ENCODE data around the gene HS3ST2.
"Not testable (repeated sequence)": the region's sequence is repeated elsewhere in the genome, so short reads cannot be mapped to it uniquely, and the experiment has no call there.

The HS3ST2 gene

DNA sequence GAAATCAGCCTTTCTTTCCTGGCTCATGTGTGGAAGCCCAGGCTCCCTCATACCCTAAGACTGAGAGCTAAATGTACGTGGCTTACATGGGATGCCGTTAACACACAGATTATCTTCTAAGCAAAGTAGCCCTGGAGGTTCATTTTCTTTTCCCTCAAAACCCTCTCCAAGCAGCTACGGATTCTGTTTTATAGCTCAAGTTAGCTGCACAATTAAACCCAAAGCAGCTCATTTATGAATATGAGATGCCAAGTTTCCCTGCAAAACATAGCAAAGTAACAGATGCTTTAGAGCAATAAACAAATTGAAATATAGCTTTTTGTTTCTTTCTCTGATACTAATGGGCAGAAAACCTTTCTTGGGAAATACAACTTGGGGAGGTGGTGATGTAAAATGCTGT is 72.0 kb downstream of the HS3ST2 start:
- no peak for DNase-seq

DNA sequence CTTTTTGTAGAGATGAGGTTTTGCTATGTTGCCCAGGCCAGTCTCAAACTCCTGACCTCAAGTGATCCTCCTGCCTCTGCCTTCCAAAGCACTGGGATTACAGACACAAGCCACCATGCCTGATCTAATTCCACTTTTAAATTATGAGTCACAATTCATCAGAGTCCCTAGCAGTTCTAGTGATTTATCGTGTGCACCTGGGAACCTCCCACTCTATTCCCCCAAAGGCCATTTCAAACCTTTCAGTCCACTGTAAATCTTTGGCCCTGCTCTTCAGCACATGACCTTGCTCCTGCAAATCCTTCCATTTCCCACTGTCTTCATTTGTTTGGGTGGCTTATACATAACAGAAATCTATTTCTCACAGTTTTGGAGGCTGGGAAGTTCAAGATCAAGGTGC is 73.0 kb downstream of the HS3ST2 start:
- DNase-seq = no peak

DNA sequence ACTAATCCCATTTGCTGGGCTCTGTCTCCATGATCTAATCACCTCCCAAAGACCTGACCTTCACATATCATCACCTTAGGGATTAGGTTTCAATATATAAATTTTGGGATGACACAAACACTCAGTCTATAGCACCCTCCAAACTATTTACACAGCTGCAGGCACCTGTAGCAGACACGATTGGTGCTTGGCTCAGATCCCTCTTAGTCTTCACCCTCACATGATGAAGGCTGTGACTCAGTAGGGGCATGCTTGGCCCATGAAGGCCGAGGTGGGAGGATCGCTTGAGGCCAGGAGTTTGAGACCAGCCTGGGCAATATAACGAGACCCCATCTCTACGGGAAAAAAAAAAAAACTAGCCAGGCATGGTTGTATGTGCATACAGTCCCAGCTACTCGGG is 73.5 kb downstream of the HS3ST2 start:
- no peak for DNase-seq

DNA sequence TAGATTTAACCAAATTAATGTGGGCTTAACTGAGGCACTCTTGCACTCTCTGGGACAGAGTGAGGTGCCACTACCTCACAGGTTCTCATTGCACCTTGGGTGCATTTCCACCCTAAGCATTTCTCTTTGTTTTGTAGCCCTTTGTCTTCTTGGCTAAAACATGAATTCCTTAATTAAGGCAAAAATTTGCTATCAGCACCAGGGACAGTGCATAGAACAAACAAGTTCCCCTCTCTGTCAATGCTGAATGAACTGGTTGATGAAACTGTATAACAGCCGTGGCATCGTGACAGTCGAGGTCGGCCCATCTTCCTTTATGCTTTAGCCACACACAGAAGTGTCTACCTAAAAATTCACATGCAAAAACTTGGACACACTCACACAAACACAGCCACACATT is 74.8 kb downstream of the HS3ST2 start:
- DNase-seq = no peak

DNA sequence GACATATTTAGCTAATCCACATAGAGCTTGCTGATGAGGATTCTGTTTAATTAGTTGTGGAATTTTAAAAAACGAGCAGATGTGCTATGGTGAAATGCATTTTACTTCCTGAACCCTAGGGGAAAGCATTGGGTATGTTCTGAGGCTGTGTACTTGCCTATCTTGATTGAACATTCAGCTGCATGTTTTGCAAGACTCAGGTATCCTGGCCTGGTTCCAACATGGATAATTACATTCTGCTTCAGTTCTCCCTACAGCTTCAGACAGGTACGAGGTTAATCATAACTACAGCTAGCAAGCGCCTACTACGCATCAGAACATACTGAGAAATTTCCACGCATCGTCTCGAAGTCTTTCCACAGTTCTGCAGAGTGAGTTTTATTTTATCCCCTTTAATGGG is 77.0 kb downstream of the HS3ST2 start:
- no peak for DNase-seq

DNA sequence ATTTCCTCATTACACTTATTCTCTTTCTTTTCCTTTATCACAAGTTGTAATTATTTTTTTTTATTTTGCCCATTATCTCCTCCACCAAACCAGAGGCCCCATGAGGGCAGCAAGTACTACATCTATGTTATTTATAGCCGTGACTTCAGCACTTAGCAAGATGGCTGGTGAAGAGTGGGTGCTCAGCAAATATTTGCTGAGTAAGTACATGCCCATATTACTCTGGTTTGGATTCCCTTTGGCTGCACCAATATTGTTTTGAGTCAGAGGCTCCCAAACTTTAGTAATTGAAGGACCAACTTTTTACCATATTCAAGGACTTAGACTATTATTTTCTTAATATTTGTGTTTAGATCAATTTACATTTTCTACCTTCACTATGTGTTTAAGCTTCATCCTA is 83.2 kb downstream of the HS3ST2 start:
- no peak for DNase-seq

DNA sequence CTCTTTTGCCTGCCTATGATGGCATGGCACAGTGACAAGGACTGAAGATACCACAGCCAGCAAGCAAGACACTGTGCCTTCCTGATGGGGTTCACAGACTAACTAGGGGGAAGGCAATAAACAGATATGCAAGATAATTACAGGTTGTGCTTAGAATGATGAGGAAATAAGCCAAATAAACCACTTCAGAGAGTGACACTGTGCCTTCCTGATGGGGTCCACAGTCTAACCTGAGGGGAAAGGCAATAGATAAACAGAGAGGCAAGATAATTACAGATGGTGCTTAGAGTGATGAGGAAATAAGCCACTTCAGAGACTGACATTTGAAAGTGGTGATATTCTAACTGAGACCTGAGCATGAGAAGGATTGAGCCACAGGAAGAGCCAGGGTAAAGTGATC is 84.2 kb downstream of the HS3ST2 start:
- DNase-seq = no peak

DNA sequence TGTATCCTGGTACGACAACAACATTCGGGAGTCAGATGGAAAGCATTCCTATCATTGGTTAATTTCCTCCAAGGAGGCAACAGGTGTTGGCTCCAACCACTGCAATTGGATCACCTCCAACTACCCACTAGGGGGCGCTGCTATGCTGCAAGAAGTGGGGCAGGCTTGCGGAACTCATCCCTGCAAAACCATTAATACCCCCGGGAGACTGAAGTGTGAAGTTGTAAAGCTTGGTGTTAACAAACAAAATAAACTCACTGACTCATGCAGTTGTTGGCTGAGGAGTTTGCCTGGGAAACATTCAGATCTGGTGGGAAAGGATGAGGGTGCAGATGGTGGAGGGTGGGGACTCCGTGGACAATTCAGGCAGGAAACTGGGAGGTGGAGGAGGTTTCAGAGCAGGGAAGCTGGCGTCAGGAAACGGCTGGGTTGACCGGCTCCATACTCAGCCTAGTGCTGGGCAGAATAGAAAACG is 84.9 kb downstream of the HS3ST2 start:
- DNase-seq = peak; percentile 84

DNA sequence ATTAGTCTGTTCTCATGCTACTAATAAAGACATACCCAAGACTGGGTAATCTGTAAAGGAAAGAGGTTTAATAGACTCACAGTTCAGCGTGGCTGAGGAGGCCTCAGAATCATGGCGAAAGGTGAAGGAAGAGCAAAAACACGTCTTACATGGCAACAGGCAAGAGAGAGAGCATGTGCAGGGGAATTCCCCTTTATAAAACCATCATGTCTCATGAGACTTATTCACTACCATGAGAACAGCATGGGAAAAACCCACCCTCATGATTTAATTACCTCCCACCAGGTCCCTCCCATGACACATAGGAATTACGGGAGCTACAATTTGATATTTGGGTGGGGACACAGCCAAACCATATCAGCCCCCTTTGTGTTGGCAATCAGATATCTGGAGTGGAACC is 85.6 kb downstream of the HS3ST2 start:
- not testable (repeated sequence) for DNase-seq

DNA sequence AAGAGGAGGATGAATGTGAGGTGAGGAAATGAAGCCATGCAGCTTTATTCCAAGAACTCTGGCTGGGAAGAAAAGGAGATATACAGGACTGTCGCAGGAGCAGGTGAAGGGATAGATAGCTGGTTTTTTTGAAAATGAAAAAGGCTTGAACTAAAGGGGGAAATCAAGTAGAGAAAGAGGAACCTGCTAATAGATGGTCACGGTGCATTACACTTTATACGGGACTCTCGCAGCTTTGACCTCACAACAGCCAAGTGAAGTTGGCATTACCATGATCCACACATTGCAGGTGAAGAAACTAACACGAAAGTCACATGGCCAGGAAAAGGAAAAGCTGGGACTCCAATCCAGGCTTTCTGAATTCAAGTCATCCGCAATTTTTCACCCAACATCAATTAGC is 86.9 kb downstream of the HS3ST2 start:
- no peak for DNase-seq

DNA sequence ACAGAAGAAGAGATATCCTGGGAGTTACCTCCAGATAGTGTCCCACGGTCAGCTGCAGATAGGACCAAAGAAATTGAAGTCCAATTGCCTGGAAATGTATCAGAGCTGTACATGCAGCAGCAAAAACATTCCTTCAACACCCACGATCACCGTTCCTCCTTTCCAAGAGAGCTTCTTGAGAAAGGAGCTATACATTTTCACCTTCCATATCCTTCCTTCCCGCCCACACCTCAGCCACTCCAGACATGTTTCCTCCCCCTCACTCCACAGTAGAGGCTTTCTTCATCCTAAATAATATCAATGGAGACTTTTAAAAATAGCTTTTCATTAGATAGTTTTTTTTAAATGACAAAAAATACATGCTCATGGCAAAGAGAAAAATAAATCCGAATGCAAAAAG is 87.6 kb downstream of the HS3ST2 start:
- no peak for DNase-seq

DNA sequence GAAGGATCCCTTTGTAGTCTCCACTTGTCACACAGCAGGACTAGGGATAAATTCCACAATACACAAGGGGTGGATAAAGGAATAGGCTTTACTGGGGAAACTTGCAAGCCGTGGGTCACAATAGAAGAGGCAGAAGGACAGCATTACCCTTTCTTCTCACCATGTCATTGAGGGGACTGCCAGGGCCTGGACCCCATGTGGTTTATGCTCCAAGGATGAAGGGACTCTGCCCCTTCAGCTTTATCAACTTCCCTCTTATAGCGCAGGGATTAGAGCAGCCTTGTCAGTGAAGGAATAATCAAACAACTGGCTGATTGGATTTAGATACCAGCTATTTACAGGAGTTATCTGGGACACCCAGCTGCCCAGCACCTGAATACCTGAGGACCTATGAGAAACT is 89.8 kb downstream of the HS3ST2 start:
- no peak for DNase-seq

DNA sequence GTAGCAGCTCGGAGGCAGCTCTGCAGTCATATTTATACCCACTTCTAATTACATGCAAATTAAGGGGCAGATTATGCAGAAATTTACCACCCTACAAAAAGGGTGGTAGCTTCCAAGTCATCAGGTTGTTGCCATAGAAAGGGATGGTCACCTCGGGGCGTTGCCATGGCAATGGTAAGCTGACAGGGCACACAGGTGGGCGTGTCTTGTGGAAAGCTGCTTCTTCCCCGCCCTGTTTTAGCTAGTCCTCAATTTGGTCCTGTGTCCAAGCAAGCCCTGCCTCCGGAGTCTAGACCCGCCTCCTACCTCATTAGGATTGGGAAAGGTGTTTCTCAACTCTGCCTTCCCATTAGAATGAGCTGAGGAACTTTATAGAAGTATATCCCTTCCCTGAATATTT is 98.7 kb downstream of the HS3ST2 start:
- DNase-seq = no peak

DNA sequence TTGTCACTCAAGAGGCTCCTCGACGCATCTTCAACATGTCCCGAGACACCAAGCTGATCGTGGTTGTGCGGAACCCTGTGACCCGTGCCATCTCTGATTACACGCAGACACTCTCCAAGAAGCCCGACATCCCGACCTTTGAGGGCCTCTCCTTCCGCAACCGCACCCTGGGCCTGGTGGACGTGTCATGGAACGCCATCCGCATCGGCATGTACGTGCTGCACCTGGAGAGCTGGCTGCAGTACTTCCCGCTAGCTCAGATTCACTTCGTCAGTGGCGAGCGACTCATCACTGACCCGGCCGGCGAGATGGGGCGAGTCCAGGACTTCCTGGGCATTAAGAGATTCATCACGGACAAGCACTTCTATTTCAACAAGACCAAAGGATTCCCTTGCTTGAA is 101.0 kb downstream of the HS3ST2 start:
- no peak for DNase-seq

DNA sequence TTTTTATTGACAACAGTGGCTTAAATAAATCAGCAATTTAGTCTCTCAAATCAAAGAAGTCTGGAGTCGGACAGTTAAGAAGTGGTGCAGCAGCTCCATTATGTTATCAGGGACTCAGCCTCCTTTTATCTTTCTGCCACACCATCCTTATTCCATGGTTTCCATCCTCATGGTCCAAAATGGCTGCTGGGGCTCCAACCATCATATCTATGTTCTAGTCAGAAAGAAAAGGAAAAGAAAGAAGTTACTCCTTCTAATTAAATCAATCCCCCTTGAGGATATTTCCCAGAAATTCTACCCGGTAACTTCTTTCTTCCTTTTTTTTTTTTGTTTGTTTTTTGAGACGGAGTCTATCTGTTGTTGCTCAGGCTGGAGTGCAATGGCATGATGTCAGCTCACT is 109.5 kb downstream of the HS3ST2 start:
- no peak for DNase-seq

DNA sequence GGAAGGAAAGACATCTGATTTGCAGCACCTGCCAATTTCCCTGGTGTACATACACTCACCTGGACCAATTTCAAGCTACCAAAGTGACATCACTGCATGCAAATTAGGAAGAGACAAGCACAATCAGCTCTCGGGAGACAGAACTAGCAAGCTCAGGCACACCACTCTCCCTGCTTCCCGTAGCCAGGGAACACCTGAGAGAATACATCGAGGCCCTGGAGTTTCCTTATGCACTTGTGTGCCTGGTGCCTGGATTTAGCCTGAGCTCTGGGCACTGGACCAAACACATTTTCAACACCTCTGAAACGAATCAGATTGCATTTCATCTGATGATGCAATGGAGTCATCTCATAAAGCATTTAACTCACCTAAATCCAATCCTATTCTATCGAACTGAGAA is 110.5 kb downstream of the HS3ST2 start:
- DNase-seq = no peak

DNA sequence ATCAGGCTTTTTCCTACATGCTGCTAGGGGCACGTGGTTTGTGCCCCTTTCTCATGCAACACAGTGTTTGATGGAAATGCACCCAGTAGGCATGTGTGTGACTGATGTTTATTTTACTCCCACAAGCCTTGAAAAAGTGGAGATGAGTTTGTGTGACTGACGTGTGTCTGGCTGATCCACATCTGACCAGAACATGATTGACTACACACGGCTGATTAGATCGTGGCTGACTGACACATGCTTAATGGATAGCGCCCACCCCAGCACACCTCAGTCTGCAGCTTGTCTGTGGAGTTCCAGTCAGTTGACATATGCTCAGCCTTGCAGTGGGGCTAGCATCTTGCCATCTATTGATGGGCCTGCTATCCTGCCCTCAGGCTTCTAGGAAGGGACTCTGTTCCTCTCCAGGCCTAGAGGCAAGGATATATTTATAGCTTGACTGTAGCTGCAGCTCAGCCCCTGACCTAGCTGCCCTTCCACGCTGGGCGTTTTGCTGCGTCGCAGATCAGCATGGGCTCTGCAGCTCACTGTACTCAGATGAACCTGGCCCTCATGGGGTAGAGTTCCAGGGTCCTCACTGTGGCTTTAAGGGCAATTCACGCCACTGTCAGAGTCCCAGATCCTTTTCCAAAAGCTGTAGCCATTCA is 112.3 kb downstream of the HS3ST2 start:
- DNase-seq = no peak

DNA sequence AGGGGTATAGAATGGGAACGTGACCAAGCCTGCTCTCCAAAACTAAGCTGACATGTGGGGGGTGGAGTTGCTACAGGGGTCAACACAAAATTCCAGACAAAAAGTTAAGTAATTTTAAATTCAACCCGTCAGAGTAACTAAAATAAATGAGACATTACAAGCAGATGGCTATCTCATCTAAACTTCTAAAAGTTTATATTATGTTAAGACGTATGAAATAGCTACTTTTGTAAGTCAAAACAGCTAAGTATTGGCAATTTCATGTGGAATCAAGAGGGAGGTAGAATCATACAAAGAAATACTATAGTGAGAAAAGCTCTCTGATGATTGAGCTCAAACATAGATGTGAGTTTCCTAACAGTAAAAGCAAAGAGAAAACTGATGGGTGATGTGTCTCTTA is 113.3 kb downstream of the HS3ST2 start:
- DNase-seq = no peak

DNA sequence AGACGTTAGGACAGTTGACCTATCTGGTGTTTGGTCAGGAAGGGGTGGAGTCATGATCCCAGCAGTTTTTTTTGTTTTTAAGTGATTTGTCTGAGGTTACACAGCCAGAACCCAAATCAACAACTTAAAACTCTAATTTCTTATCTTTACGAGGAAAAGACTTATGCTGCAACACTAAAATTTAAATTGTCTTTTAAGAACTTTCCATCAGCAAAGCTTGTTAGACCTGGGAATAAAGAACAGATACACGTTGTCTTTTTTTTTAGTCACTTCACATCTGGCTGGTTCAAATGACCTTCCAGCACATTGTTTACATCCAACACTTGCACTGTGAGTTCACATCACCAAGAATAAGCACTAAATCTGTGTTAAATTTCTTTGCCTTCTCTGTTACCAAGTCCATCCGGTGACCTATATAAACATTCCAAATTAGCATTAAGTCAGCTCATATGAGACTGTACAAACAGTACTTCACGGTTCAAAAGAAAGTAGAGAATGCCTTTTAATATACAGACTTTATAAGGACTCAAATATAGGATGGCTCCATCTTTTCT is 115.0 kb downstream of the HS3ST2 start:
- no peak for DNase-seq

DNA sequence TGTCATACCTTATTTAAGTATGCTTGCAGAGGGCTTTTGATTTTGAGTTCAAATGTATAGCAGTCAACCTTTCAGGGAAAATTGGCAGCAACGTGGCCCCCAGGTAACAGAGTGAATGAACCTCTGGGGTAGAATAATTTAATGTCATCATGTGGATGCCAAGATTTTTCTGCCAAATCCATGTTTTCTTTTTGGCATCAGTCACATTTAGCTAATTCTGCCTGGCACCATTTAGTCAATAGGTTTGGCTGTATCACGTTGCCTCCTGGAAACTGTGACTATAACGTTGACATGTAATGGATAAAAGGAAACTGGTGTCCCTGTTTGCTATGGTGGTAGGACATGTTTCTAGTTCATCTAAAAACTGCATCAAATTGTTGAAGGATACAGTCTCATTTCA is 115.5 kb downstream of the HS3ST2 start:
- DNase-seq = no peak

DNA sequence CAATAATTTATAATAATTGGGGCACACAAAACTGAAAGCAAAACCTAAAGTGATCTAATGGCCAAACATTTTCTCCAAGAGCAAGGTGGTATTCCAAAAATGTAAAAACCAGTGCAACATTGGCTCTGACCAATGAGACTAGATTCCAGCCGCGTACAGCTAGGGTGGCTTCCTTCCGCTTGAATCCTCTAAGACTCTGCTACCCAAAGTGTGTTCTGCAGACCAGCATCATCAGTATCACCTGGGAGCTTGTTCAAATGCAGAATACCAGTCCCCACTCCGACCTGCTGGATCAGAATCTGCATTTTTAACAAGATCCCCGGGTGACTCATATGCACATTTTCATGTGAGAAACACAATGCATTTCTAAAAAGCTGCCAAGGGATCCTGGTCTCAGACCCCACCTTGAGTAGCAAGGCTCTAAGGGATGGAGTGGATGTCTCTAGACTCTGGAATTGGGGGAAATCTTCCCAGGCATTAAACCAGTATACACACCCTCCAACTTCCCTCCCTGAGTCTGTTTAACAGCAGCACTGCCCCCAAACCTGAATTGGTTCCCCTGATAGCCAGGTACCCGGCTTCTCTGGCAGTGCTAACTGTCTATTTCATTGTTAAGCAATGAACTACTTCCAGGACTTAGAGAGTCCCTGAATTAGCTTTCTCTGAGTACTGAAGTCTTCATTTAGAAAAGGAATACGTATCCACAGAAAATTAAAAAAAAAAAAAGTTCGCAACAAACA is 118.2 kb downstream of the HS3ST2 start:
- no peak for DNase-seq

DNA sequence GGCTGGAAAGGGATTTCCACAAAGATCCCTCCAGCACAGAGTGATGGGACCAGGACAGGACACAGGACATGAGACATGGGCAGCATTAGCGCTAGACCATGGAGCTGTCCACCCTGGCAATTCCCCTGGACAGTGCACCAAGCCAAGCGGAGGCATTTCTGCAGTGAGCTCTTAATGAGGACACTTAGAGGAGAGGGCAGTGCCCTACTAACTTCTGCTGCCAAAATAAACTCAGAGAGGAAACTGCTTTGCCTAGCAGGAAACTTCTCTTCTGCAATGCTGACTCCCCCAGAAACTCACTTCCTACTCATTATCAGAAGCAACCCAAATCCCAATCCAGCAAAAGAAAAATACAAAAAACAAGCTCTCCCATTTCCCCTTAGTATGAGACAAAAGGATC is 119.2 kb downstream of the HS3ST2 start:
- no peak for DNase-seq

DNA sequence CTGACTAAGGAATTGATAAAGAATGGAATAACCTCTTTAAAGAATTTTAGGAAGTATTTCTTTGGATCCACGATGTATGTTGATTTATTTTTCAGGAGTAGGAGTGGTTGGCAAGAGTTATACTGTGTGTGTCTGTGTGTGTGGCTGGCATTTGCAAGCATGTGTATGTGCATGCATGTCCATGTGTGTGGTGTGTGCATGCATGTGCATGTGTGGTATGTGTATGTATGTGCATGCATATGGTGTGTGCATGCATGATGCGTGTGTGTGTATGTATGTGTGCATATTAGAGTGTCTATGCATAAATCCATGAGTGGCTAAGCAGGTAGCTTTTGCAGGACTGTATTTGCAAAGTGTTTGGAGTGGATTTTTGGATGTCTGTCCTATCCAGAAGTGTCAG is 120.8 kb downstream of the HS3ST2 start:
- DNase-seq = no peak

DNA sequence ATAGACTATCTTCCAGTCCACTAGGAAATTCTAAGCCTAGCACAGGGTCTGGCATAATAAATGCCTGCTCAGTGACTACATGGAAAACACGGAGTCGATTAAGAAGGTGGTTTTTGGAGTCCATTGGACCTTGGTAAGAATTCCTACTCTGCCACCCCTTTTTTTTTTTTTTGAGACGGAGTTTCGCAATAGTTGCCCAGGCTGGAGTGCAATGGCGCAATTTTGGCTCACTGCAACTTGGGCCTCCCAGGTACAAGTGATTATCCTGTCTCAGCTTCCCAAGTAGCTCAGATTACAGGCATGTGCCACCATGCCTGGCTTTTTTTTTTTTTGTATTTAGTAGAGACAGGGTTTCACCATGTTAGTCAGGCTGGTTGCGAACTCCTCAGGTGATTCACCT is 123.2 kb downstream of the HS3ST2 start:
- DNase-seq = no peak

DNA sequence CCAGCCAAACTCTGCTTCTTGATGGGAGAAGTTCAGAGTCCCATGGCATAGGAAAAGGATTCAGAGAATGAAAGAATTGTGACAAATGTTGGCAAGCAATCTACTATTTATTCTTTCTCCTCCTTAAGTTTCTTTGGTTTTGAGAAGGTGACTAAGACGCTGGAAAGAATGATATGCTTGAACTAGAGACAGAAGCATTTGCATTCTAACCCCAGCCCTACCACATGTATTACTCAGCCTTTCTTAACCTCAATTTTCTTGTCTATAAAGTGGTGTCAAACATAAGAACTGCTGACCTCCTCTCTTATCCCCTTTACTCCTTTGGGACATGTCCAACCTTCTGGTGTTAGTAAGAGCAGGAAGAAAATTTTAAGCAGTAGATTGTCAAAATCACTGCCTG is 124.7 kb downstream of the HS3ST2 start:
- no peak for DNase-seq

Measured in hematopoietic multipotent progenitor cell treated with erythropoietin and hydrocortisone succinate and interleukin-3 and kit ligand, for 6 days (in vitro differentiated cells).